ENCODE measurements around the gene LMTK2. TPM values are rescaled to one million over a fixed set of nuclear protein-coding genes. Genes with fewer than 3 reads are reported as not detected.

The LMTK2 gene
- total RNA-seq, 1 experiment from 2014 or later = 37.1 TPM

- no peaks in the 10 kb centered on the region for H3K27me3 ChIP-seq (ENCODE audit: insufficient read depth, low read depth)
- intact Hi-C loops (cut with micrococcal nuclease; ENCODE audit: unreplicated experiment) = no loop called here
- H3K79me2 ChIP-seq (ENCODE audit: low read depth) = 0 out of 2 replicates have a peak, but pooled peaks cover 10% of the 10 kb centered on the region
- no peak overlapping the region for H3K4me3 ChIP-seq
- H2AFZ ChIP-seq = no peak overlapping the region
- ChIA-PET CTCF (interaction anchor here (0.6 kb wide), 2 partner anchors 195 to 810 kb away, joined by 6 to 14 read pairs; no protein-coding TSS in a partner anchor), POLR2A (ENCODE audit: unreplicated experiment) (no interaction called here)
- no peak overlapping the region for H3K4me2 ChIP-seq
- H3K27ac ChIP-seq = no peak overlapping the region
- H3K36me3 ChIP-seq (ENCODE audit: low read depth) = peaks cover 9% of the 10 kb centered on the region; the same call in 1 of the 2 replicates
- BruUV-seq (replicated peaks) = no TSS peak
- DNase-seq = no peak
- no peaks in the 10 kb centered on the region for H3K9me3 ChIP-seq (ENCODE audit: insufficient read depth, low read depth)
- TF ChIP-seq CTCF (conservative IDR thresholded peaks at IDR 0.05) (no peak), EZH2 (IDR thresholded peaks at IDR 0.05; ENCODE audit: low read depth) (no peak)
- peaks cover 20% of the 10 kb centered on the region; the same call in 1 of the 2 replicates for H3F3A ChIP-seq (ENCODE audit: insufficient read depth, low read depth)
- H3K4me1 ChIP-seq (replicated peaks; ENCODE audit: insufficient read depth) = 0 out of 2 replicates have a peak, but pooled peaks cover 3% of the 10 kb centered on the region
- H3K9me2 ChIP-seq (ENCODE audit: insufficient read depth) = no peaks in the 10 kb centered on the region
- no peaks in the 10 kb centered on the region for H4K20me1 ChIP-seq (ENCODE audit: insufficient read depth)
These were observed 64.3 kb downstream of the LMTK2 start for GRCh38 chr7:98170966-98171365.

- no peaks in the 10 kb centered on the region for H3K27me3 ChIP-seq (ENCODE audit: insufficient read depth, low read depth)
- H3K79me2 ChIP-seq (ENCODE audit: low read depth) = 0 out of 2 replicates have a peak, but pooled peaks cover 10% of the 10 kb centered on the region
- no TSS peak for BruUV-seq (replicated peaks)
- CTCF ChIA-PET = interaction anchor here (0.8 kb wide), 1 partner anchor 150 kb away, joined by 5 read pairs; no protein-coding TSS in a partner anchor
- H3K4me1 ChIP-seq (replicated peaks; ENCODE audit: insufficient read depth) = 0 out of 2 replicates have a peak, but pooled peaks cover 3% of the 10 kb centered on the region
- H2AFZ ChIP-seq = no peak overlapping the region
- peaks cover 9% of the 10 kb centered on the region; the same call in 1 of the 2 replicates for H3K36me3 ChIP-seq (ENCODE audit: low read depth)
- no peak overlapping the region for H3K4me3 ChIP-seq
- no peak overlapping the region for H3K4me2 ChIP-seq
- H3K9me2 ChIP-seq (ENCODE audit: insufficient read depth) = no peaks in the 10 kb centered on the region
- no peak for TF ChIP-seq CTCF (conservative IDR thresholded peaks at IDR 0.05)
- TF ChIP-seq EZH2 (IDR thresholded peaks at IDR 0.05; ENCODE audit: low read depth) = no peak
- POLR2A ChIA-PET (ENCODE audit: unreplicated experiment) = no interaction called here
- H4K20me1 ChIP-seq (ENCODE audit: insufficient read depth) = no peaks in the 10 kb centered on the region
- intact Hi-C loops (cut with micrococcal nuclease; ENCODE audit: unreplicated experiment) = no loop called here
- H3F3A ChIP-seq (ENCODE audit: insufficient read depth, low read depth) = peaks cover 20% of the 10 kb centered on the region; the same call in 1 of the 2 replicates
- no peak overlapping the region for H3K27ac ChIP-seq
- no peaks in the 10 kb centered on the region for H3K9me3 ChIP-seq (ENCODE audit: insufficient read depth, low read depth)
- no peak for DNase-seq
These were observed 64.8 kb downstream of the LMTK2 start for GRCh38 chr7:98171449-98171848.

- Histone ChIP-seq H3K4me3 (no peak overlapping the region), H3K9me3 (ENCODE audit: insufficient read depth, low read depth) (no peaks in the 10 kb centered on the region), H3K9me2 (ENCODE audit: insufficient read depth) (no peaks in the 10 kb centered on the region), H2AFZ (no peak overlapping the region), H3K4me2 (no peak overlapping the region), H3K27me3 (ENCODE audit: insufficient read depth, low read depth) (no peaks in the 10 kb centered on the region), H3K27ac (no peak overlapping the region), H3K4me1 (replicated peaks; ENCODE audit: insufficient read depth) (peaks cover 11% of the 10 kb centered on the region; the same call in 1 of the 2 replicates), H4K20me1 (ENCODE audit: insufficient read depth) (no peaks in the 10 kb centered on the region; the same call in none of the 2 replicates), H3F3A (ENCODE audit: insufficient read depth, low read depth) (0 out of 2 replicates have a peak, but pooled peaks cover 7% of the 10 kb centered on the region), H3K36me3 (ENCODE audit: low read depth) (peaks cover 6% of the 10 kb centered on the region; the same call in 1 of the 2 replicates), H3K79me2 (ENCODE audit: low read depth) (0 out of 2 replicates have a peak, but pooled peaks cover 4% of the 10 kb centered on the region)
- intact Hi-C loops (cut with micrococcal nuclease; ENCODE audit: unreplicated experiment) = no loop called here
- BruUV-seq (replicated peaks) = no TSS peak
- DNase-seq = no peak
- CTCF ChIA-PET = interaction anchor here (0.6 kb wide), 1 partner anchor 784 kb away, joined by 8 read pairs; no protein-coding TSS in a partner anchor
- TF ChIP-seq EZH2 (IDR thresholded peaks at IDR 0.05; ENCODE audit: low read depth) = no peak
- no peak for TF ChIP-seq CTCF (conservative IDR thresholded peaks at IDR 0.05)
- POLR2A ChIA-PET (ENCODE audit: unreplicated experiment) = no interaction called here
These were observed 67.9 kb downstream of the LMTK2 start for GRCh38 chr7:98174334-98175259.

Data from PC-9 (cell line).